GM21390 (cell line): ENCODE measurements around the gene GRPEL2.
"Not testable (repeated sequence)": the region's sequence is repeated elsewhere in the genome, so short reads cannot be mapped to it uniquely, and the experiment has no call there.

Source experiments
- ATAC-seq: cut with Tn5 transposase; IDR thresholded peaks from one replicate; pipeline ENCODE4 v1.9.1; 2021; ENCODE audit not compliant: unreplicated experiment

Gene GRPEL2

DNA sequence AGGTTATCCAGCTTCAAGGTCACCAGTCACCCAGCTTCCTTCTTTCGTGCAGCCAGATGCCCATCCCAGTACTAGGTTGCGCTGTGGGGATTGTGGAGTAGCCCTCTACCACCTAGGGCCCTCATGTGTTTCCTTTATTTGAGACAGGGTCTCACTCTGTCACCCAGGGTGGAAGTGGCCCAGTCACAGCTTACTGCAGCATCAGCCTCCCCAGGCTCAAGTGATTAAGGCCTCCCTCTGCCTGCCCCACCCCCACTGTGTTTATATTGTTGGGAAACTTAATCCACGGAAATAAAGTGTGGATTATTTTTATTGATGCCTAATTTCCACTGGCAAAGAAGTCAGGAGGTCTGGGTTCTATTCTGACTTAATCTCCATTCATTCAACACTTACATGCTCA is 29.5 kb downstream of the GRPEL2 start:
- ATAC-seq: no peak

- ATAC-seq: no peak
Measured at GRCh38 chr5:149375434-149375833, 30.1 kb downstream of the GRPEL2 start.

- no peak for ATAC-seq
Measured at GRCh38 chr5:149376104-149376503, 30.8 kb downstream of the GRPEL2 start.

- no peak for ATAC-seq
Measured at GRCh38 chr5:149376711-149377447, 31.6 kb downstream of the GRPEL2 start.

GRCh38 chr5:149378241-149378820 is 33.0 kb downstream of the GRPEL2 start:
- ATAC-seq: no peak

- ATAC-seq: no peak
Measured at GRCh38 chr5:149379177-149379761, 34.0 kb downstream of the GRPEL2 start, which contains the start of gene IL17B. Gene IL17B, minus strand, starts transcription at chr5:149379292. Its CDS starts 67 bp downstream, at chr5:149379225.

DNA sequence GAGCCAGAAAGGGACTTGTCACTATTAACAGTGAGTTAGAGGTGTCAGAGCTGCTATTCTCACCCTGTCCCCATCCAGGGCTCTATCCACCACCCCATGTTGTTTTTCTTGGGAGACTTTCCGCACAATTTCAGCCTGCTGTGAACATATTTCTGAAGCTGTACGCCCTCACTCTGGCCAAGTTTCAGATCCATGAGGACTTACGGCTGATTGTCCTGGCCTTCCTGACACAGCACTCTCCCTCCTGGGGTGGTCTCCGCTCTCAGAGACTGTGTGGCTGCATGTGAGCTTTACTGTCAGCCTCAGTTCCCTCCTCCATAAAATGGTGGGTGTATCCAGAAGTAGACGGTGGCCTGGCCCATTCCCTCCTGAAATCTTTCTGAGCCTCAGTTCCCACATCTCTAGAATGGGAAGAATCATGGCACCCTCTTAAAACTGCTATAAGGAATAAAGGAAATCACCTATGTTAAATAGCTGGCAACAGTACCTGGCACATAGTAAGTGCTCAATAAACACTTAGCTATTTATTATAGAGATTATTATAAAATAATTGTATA is 34.6 kb downstream of the GRPEL2 start:
- no peak for ATAC-seq

DNA sequence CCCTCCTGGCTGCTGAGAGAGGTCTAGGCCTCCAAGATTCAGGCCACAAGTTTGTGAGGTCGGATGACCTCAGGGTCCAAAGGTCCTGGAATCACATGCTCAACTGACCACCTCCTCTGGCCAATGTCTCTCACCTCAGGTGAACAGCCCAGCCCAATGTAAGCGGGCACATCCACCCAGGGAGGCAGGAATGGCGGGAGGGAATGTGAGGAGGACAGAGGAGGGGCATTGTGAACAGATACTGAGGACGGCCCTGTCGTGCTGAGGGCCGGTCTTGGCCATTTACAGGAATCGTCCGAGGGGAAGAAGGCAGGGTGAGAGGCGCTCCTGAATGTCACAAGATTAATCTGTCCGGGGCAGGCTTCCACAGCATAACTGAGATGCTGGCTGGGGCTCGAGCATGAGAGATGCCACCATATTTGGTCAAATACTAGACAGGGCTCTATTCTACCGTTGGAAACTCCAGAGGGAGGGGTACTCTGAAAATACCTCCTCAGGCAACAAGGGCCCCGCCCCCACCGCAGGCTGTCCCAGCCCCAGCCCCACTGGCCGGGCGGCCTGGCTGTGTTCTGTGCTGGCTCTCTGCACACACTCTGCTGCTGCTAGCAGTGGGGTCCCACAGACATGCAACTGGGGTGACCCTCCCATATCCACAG is 35.3 kb downstream of the GRPEL2 start:
- ATAC-seq: no peak

GRCh38 chr5:149381261-149381985 is 36.1 kb downstream of the GRPEL2 start:
- ATAC-seq: peak; percentile 34

DNA sequence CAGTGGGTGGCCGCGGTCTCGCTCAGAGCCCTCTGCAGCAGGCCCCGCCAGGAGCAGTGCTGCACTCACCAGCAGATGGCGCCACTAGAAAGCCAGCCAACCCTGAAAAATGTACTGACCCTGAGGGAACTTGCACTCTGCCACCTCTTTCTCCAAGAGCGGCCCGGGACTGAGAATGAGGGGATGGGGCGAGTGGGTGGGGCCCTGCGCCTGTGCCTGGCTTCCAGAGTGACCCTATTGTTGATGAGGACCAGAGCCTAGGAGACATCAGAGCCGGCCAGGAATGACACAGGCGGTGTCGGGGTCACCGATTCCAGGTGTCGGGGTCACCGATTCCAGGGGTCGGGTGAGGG is 36.7 kb downstream of the GRPEL2 start:
- ATAC-seq: peak; percentile 86

GRCh38 chr5:149382517-149383220 is 37.4 kb downstream of the GRPEL2 start:
- ATAC-seq: no peak

DNA sequence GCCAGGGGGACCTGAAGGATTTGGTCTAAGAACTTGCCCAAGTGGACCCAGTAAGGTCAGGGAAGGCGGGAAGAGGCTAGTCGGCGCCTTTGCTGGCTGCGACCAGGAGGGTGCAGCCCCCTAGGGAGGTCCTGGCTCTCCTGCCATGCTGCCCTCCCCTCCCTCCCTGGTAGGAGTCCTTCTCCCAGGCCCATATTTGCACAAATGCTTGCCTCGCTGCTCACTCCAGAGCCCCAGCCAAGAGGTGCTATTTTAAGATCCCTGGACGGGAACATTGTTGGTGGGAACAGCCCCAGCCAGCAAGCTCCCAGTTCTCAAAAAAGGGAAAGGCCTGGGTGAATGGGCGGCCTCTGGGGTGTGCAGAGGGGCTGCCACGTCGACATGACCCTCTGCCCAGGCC is 38.1 kb downstream of the GRPEL2 start:
- no peak for ATAC-seq

- no peak for ATAC-seq
Measured at GRCh38 chr5:149386166-149386565, 40.9 kb downstream of the GRPEL2 start.

- no peak for ATAC-seq
Measured at GRCh38 chr5:149387081-149387631, 41.9 kb downstream of the GRPEL2 start.

GRCh38 chr5:149387982-149388381 is 42.7 kb downstream of the GRPEL2 start:
- no peak for ATAC-seq

DNA sequence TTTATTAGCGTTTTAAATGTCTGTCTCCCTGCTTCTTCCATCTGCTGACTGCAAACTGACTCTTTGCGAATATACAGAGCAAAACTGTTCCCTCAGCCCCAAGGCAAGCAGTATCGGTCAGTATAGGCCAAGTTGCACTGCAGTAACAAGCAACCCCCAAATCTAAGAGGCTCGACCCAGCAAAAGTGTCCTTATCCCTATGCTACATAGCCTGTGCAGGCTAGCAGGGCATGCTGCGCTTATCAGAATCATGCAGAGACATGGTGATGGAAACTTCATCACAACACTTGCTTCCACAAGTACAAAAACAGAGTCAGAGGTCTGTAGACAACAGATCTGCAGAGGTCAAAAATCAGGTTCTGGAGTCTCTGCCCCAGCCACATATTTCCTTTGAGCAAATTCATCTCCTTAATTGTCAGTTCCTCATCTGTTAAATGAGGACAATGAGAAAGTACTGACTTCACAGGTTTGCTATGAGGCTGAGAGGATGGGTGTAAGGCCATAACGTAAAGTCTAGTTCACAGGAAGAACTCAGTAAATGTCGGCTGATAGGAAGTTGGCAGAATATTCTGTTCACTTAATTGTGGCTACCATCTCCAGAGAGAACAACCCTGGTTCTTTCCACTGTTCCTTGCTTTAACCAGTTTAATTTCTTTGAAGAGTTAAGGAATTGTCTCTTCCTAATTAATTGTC is 43.3 kb downstream of the GRPEL2 start:
- no peak for ATAC-seq

DNA sequence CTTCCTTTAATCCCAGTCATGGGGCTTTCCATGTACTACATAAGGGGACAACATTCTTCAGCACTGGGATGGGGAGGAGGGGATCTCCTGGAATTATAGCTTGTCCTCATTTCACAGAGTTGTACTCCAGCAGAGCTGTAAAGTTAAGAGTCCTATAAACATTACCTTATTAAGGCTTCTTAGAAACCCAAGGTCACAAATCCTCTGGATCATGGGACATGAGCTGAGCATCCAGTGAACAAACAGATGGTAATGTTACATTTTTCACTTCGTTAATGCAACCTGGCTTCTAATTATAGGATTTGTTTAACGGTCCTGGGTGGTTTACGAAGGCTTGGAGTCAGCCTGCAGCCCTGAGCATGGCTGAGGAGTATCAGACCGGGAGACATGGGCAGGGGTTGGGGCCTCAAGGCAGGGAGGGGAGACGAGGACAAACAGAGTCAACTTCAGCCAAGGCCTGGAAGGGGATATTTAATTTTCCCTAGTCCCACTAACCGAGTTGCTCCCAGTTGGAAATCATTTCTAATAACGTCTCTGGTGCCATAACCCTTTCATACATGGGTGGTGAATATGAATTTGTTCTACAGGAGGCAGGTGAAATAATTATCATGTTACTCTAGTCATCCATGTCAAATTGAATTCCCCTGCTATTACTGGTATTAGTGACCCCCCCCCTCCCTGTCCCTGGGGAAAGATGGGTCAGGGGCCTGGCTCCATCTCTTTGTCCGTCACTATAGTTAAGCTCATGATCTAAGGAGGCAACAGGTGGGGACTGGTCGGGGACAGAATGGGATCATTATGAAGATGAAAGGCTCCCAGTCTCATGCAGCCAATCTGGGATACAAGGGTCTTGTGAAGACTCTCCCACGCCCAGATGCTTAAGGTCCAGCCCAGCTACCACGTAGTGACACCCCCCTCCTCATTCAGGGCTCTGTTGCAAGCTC is 44.5 kb downstream of the GRPEL2 start:
- ATAC-seq: no peak

DNA sequence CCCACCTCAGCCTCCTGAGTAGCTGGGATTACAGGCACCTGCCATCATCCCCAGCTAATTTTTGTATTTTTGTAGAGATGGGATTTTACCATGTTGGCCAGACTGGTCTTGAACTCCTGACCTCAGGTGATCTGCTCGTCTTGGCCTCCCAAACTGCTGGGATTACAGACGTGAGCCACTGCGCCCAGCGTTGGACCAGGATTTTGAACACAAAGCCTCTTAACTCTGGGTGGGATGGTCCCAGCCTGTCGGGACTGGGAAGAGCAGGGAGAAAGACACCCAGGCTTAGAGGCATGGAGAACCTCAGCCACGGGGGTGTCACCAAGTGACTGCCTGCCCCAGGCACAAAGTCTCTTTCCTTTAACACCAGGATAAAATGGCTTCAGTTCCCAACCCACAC is 45.8 kb downstream of the GRPEL2 start:
- ATAC-seq: not testable (repeated sequence)
